K562 (cell line): ENCODE measurements around the gene OSCAR. TPM values are rescaled to one million over a fixed set of nuclear protein-coding genes. Genes with fewer than 3 reads are reported as not detected.
A peak's percentile ranks its signal among the peaks of the same experiment; 100 is the strongest.

Source experiments
- ELF1 ChIP-seq: fragments of 200-800 bp; sonication (Bioruptor generic); IDR thresholded peaks from 2 replicates; pipeline ENCODE4 v1.6.1; 2016; ENCODE audit warnings: missing genetic modification characterization, missing compliant biosample characterization
- GABPA ChIP-seq: fragments of 200-800 bp; sonication (Bioruptor generic); conservative IDR thresholded peaks from 2 replicates; pipeline ENCODE4 v1.6.1; 2016; ENCODE audit warnings: low read depth, missing genetic modification characterization, missing compliant biosample characterization
- IRF2 ChIP-seq: sonication (generic); formaldehyde crosslinking; IDR thresholded peaks from 2 replicates; pipeline ENCODE4 v1.8.1; 2022; ENCODE audit warnings: mild to moderate bottlenecking, missing genetic modification reagents
- KLF6 ChIP-seq: fragments of 250-450 bp; sonication (Bioruptor Pico); IDR thresholded peaks from 2 replicates; pipeline ENCODE4 v1.4.0; 2020; ENCODE audit warnings: mild to moderate bottlenecking, moderate library complexity, borderline replicate concordance
- NEUROD1 ChIP-seq: fragments of 150-350 bp; IDR thresholded peaks from 2 replicates; pipeline ENCODE4 v1.6.1; 2014; ENCODE audit warnings: borderline replicate concordance, low read length, low read depth; ENCODE audit not compliant: partially characterized antibody
- RBM25 ChIP-seq: fragments of 200-400 bp; formaldehyde crosslinking; IDR thresholded peaks from 2 replicates; pipeline ENCODE4 v1.6.1; 2018; ENCODE audit warnings: low read length, low read depth, moderate library complexity; ENCODE audit not compliant: severe bottlenecking
- RCOR1 ChIP-seq, 2 experiments: IDR thresholded peaks; 2 replicates each; pipeline ENCODE4 v1.6.1; 2012; ENCODE audit warnings: low read depth in 2 of 2, low read length in 2 of 2, borderline replicate concordance in 1 of 2, improper control_type of control experiment in 1 of 2
- SMARCB1 ChIP-seq: IDR thresholded peaks from 2 replicates; pipeline ENCODE4 v1.6.1; 2011; ENCODE audit warnings: improper control_type of control experiment, low read depth; ENCODE audit not compliant: insufficient read length
- TARDBP ChIP-seq: fragments of 450-650 bp; IDR thresholded peaks from 2 replicates; pipeline ENCODE4 v1.6.1; 2016
- ZNF263 ChIP-seq: sonication (generic); formaldehyde crosslinking; IDR thresholded peaks from 2 replicates; pipeline ENCODE4 v1.8.0; 2022; ENCODE audit warnings: mild to moderate bottlenecking, missing genetic modification reagents, borderline replicate concordance
- polyA plus RNA-seq, 8 experiments: library from polyadenylated mRNA; depleted of rRNA in 4 of 8; stranded (reverse) in 5 of 8; unstranded in 3 of 8; fragments of >200 nt; fragmentation: Nextera tagmentation in 2 of 8; fragmentation: Illumina TruSeq in 1 of 8; extraction: Ambion mirVana in 2 of 8; extraction: Trizol in 1 of 8; gene quantifications; 2 replicates each; pipeline versions ENCODE4 v1.2.1 to v1.2.3, GENCODE V29; 2011 to 2014; ENCODE audit warnings: inconsistent platforms in 1 of 8, missing spikeins in 1 of 8
- total RNA-seq, 7 experiments: library from RNA; depleted of rRNA in 6 of 7; stranded (reverse); fragments of >200 nt in 6 of 7; fragmentation: Illumina TruSeq in 2 of 7; extraction: Trizol in 2 of 7; gene quantifications; 2 replicates each; pipeline versions ENCODE4 v1.2.1 to v1.2.3, GENCODE V29; 2011 to 2021; ENCODE audit warnings: low replicate concordance in 1 of 7
- TF ChIP-seq, protein P1 (sequence below): fragments of 250-450 bp; sonication (Bioruptor Pico); IDR thresholded peaks from 2 replicates; pipeline ENCODE4 v1.5.0; 2021; ENCODE audit warnings: mild to moderate bottlenecking, moderate library complexity
- TF ChIP-seq, protein P2 (sequence below): fragments of 450-650 bp; IDR thresholded peaks from one replicate; pipeline ENCODE4 v1.6.1; 2018; ENCODE audit warnings: mild to moderate bottlenecking, moderate library complexity; ENCODE audit not compliant: partially characterized antibody

OSCAR gene
- total and polyA plus RNA-seq, 9 of the 15 experiments (the other 6 are each of a cell fraction or from before 2014, with no cell fraction given): 0.09 to 0.62 (median 0.13) TPM; not detected in 5

DNA sequence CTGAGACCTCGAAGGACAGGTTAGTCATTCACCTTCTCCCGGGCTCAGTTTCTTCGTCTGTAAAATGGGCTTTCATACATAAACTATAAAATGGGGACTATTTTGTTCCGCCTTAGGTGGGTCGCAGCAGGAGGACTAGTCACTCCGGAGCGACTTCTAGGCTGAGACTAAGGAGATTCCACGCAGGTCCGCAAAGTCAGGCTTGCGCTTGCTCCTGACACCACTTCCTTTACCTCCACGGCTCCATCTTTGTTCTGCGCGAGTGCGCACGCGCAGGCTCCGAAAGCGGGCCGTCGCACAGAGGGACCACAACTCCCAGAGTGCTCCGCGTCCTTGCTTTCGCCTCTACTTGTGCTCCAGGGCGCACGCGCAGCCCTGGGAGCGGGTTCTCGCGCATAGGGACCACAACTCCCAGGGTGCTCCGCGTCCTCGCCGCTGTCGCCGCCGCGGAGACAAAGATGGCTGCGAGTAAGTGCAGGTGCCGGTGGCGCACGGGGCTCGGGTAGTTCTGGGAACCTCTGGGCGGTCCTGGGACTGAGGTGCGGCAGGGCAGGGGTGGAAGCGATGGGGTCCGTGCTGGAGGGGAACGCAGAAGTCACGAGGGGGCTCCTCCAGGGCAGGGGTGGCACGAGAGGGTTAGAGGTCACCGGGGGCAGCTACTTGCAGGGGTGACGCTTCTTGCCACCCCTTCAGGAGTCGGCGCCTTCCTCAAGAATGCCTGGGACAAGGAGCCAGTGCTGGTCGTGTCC lies 2.0 kb upstream of the OSCAR start, which contains the start of gene NDUFA3 (continued):
- TF ChIP-seq, protein P1, sequence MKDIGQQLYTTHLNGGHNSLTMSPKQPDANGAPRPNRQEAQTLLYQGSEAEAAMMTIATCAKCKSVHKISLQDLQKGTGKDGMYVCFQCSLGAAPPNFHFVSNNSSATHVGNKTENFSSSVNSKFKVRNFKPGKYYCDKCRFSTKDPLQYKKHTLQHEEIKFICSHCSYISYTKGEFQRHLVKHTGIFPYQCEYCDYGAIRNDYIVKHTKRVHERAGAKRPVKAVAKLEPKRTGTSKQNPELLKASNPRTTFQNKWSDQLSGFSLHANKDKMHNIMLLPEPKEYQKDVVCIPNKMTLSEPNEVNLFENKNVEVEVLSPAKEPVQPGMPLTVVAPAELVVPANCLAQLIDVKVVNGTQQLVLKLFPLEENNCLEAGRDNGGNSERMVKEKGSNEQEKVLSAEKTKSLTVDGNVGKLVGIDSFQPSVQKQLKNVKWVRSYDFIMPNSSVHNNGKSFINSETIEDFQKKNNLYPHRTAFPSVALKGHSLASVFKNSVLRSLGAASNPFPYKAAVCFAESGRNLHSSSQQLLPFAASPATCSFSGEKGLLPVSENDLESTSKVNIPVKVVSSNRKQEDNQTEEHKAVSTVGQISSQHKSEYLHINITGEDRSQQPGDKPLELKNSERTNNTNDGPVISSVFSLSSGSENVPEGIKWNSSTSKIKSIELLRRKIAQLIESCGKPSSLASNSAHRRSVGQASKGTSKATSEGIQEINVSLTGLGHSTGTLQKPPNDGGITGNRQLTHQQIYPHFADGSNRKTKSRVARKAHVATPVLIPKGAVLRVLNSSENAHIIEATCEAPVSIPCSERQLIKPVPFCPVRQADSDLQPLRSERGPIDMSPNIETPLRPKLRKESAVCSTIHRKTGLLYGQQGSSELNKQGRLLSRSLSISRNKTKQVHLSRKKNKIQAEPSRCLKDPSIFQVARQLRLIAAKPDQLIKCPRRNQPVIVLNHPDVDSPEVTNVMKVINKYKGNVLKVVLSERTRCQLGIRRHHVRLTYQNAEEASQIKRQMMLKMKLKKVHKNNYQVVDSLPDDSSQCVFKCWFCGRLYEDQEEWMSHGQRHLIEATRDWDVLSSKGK (CRISPR knock-in tag): no peak
- TF ChIP-seq KLF6 (CRISPR knock-in tag) (0 out of 2 replicates have a peak, but pooled peaks have one; percentile 20), TARDBP (no peak), SMARCB1 (no peak), NEUROD1 (no peak), RBM25 (peak; percentile 97), GABPA (peak; percentile 53; the same call in 1 of the 2 replicates), ZNF263 (CRISPR knock-in tag) (peak; percentile 60; the same call in 1 of the 2 replicates), IRF2 (CRISPR knock-in tag) (no peak), ELF1 (tag) (peak; percentile 67; the same call in 1 of the 2 replicates), RCOR1 (IDR thresholded peaks at IDR 0.05; ENCODE audit: borderline replicate concordance in 1 of 2, low read depth in 2 of 2, low read length in 2 of 2) (peak; percentile 97 to 99)
- TF ChIP-seq, protein P2, sequence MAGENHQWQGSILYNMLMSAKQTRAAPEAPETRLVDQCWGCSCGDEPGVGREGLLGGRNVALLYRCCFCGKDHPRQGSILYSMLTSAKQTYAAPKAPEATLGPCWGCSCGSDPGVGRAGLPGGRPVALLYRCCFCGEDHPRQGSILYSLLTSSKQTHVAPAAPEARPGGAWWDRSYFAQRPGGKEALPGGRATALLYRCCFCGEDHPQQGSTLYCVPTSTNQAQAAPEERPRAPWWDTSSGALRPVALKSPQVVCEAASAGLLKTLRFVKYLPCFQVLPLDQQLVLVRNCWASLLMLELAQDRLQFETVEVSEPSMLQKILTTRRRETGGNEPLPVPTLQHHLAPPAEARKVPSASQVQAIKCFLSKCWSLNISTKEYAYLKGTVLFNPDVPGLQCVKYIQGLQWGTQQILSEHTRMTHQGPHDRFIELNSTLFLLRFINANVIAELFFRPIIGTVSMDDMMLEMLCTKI: no peak
